ENCODE results near the gene RPA4.
"Not testable (repeated sequence)": the region's sequence is repeated elsewhere in the genome, so short reads cannot be mapped to it uniquely, and the experiment has no call there.

The RPA4 gene

DNA sequence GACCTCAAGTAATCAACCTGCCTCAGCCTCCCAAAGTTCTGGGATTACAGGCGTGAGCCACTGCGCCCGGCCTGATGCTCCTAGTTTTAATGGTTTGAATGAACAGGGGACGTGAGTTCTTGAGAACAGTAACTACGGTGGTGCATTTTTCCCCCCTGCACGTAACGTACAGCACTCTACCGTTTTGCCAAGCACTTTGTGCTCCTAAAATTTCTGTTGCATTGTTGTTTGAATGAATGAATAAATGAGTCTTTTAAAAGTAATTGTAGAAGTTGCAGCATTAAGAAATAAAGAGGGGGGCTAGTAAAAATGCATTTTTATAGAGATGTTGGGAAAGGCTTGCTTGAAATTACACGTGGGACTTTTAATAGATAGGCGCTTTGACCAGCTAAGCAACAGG, at the start of gene RPA4:
Gene RPA4, plus strand, starts transcription at position 301 of the 400 bp plus-strand sequence. CDS start 403 bp downstream, outside the sequence.
- no peak for DNase-seq (ENCODE audit: low read depth in 1 of 2, low spot score in 1 of 2)

- no peak for DNase-seq (ENCODE audit: low read depth in 1 of 2, low spot score in 1 of 2)
Observed at GRCh38 chrX:96834137-96834536, 49.6 kb upstream of the RPA4 start.

DNA sequence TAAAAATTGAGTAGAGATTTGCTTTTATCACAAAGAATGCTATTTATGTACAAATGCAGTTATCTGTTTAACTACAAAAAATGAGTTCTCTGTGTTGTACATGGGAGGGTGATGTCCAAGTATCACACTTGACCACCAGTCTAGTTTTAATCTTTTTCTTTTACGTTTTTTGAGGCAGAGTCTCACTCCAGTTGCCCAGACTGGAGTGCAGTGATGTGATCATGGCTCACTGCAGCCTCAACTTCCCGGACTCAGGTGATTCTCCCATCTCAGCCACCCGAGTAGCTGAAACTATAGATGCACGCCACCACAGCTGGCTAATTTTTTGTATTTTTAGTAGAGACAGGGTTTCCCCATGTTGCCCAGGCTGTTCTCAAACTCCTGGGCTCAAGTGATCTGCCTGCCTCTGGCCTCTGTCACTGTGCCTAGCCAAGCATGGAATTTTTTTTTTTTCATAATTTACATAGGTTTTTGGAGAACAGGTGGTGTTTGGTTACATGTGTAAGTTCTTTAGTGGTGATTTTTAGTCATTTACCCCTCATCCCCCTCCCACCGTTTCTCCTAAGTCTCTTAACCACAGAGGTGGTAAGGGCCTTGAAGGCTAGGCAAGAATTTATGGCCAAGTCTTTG, 47.9 kb upstream of the RPA4 start:
- DNase-seq (ENCODE audit: low read depth in 1 of 2, low spot score in 1 of 2), result no peak

- DNase-seq (ENCODE audit: low read depth in 1 of 2, low spot score in 1 of 2), result no peak
Observed at GRCh38 chrX:96837808-96838207, 45.9 kb upstream of the RPA4 start.

GRCh38 chrX:96838537-96838936, 45.2 kb upstream of the RPA4 start:
- no peak for DNase-seq (ENCODE audit: low read depth in 1 of 2, low spot score in 1 of 2)

DNA sequence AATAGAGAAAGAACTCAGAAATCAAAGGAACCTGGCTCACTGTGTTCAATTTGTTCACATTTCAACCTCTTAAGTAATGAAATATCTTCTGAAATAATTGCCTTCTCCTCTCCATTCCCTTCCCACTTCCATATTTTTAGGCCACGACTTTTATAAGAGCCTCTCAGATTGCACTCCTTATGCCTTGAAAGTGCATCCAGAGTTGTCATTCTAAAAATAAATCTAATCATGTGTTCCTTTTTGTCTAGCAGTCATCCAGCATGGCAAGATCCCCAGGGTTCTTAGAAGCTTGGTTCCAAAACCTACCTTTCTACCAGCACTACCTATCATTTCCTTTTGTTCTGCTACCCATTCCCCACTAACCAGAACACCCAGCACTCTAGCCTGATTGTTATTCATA, 42.4 kb upstream of the RPA4 start:
- DNase-seq (ENCODE audit: low read depth in 1 of 2, low spot score in 1 of 2), result no peak

GRCh38 chrX:96841866-96842265, 41.8 kb upstream of the RPA4 start:
- DNase-seq (ENCODE audit: low read depth in 1 of 2, low spot score in 1 of 2), result not testable (repeated sequence)

DNA sequence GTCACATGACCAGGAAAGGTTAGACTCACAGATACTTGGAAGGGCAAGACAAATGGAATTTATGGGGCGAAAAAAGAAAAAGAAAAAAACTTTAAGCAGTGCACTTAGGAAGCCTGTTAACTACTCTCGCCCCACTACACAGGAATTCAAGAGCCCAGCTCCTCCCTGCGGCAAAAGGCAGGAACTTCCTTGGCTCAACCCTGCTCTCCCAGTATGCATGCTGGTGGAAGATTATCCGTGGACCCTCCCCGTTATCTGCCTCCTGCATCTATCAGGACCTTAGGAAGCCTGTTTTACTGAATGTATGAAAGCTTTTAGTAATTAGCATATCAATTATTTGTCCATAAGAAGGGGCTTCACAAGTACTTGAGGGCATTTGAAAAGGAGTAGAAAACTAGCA, 40.1 kb upstream of the RPA4 start:
- no peak for DNase-seq (ENCODE audit: low read depth in 1 of 2, low spot score in 1 of 2)

- DNase-seq (ENCODE audit: low read depth in 1 of 2, low spot score in 1 of 2), result no peak
Observed at GRCh38 chrX:96846841-96847240, 36.9 kb upstream of the RPA4 start.

DNA sequence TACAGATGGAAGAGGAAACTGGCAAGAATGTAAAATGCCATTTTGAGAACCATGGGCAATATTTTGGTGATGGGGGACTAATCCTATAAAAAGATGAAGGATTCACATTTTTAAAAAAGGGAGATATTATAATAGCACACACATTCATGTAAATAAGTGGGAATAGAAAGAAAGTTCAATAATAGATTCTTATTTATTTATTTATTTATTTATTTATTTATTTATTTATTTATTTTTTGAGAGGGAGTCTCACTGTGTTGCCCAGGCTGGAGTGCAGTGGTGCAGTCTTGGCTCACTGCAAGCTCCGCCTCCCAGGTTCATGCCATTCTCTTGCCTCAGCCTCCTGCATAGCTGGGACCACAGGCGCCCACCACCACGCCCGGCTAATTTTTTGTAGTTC, 24.3 kb upstream of the RPA4 start:
- DNase-seq (ENCODE audit: low read depth in 1 of 2, low spot score in 1 of 2), result not testable (repeated sequence)

GRCh38 chrX:96861218-96861617, 22.5 kb upstream of the RPA4 start:
- DNase-seq (ENCODE audit: low read depth in 1 of 2, low spot score in 1 of 2), result no peak

- DNase-seq (ENCODE audit: low read depth in 1 of 2, low spot score in 1 of 2), result no peak
Observed at GRCh38 chrX:96861661-96862060, 22.0 kb upstream of the RPA4 start.

- no peak for DNase-seq (ENCODE audit: low read depth in 1 of 2, low spot score in 1 of 2)
Observed at GRCh38 chrX:96884027-96884426, 319 bp downstream of the RPA4 start.

DNA sequence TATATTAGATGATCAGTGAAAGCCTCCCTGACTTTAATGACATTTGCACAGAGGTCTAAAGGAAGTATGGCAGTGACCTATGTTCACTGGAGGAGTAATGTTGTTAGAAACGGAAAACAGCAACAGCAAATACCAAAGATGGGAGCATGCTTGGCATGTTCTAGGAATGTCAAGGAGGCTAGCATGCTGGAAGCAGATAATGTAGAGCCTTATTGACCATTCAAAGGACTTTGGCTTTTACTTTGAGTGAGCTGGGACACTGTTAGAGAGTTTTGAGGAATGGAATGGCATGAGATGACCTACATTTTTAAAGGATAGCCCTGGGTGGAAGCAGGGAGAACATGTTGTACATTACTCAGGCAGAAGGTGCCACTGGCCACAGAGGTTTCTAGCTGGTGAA, 6.0 kb downstream of the RPA4 start:
- no peak for DNase-seq (ENCODE audit: low read depth in 1 of 2, low spot score in 1 of 2)

DNA sequence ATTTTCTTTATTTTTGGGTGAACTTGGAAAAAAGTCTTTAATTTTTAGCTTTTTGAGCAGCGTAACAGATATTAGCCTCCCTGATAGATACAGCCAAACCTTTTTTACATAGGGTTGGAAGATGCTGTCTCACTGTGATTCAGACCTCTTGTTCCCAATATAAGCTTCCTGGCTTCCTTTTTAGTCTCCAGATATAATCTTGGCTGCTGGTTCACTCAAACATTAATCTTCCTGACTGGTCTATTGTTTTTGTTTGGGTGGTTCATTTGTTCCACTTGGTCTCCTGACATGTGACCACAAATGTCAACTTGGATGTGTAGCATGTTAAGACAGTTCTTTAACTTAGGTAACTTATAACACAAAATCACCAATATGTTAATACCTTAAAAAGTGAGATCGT, 23.0 kb downstream of the RPA4 start:
- no peak for DNase-seq (ENCODE audit: low read depth in 1 of 2, low spot score in 1 of 2)

GRCh38 chrX:96907516-96908272, 24.0 kb downstream of the RPA4 start:
- no peak for DNase-seq (ENCODE audit: low read depth in 1 of 2, low spot score in 1 of 2)

- no peak for DNase-seq (ENCODE audit: low read depth in 1 of 2, low spot score in 1 of 2)
Observed at GRCh38 chrX:96909291-96909690, 25.6 kb downstream of the RPA4 start.

- DNase-seq (ENCODE audit: low read depth in 1 of 2, low spot score in 1 of 2), result no peak
Observed at GRCh38 chrX:96918864-96919263, 35.2 kb downstream of the RPA4 start.

DNA sequence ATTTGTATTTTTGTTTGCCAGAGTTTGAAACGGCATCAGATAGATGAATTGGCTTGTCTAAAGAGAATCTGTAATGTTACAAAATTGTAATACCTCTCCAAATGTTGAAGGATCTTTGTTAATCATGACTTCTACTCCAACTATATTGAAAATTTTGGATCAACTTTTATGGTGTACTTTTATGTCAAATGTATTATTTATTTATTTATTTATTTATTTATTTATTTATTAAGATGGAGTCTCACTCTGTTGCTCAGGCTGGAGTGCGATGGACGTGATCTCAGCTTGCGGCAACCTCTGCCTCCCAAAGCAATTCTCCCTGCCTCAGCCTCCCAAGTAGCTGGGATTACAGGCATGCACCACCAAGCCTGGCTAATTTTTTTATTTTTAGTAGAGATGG, 36.0 kb downstream of the RPA4 start:
- no peak for DNase-seq (ENCODE audit: low read depth in 1 of 2, low spot score in 1 of 2)

- no peak for DNase-seq (ENCODE audit: low read depth in 1 of 2, low spot score in 1 of 2)
Observed at GRCh38 chrX:96924581-96924980, 40.9 kb downstream of the RPA4 start.

DNA sequence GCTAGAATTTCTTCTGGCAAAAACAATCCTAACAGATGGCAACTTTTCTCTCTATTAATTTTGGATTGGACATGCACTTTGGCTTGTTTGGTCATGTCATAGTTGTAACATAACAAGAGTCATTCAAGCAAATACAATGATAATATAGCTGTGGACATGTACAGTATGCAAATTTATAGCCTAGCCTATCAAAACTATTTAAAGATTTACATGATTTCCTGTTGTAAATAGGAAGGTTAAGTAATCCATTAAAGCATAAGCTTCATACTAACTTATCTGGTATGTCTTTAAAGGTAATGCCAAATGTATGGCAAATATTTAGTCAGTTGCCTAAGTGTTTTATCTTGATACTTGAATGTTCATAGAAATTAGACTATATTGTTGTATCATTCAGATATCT, 45.3 kb downstream of the RPA4 start:
- DNase-seq (ENCODE audit: low read depth in 1 of 2, low spot score in 1 of 2), result no peak

All from activated CD4-positive, alpha-beta T cell treated with anti-CD3 and anti-CD28 coated beads, Interleukin-2, amount 50 U/mL, for 24 hours (primary cell).